Neural progenitor cell (in vitro differentiated cells): ENCODE data around the gene IL36B. TPM values are rescaled to one million over a fixed set of nuclear protein-coding genes. Genes with fewer than 3 reads are reported as not detected.

ENCODE experiments used
- DNase-seq: peaks from one replicate; pipeline ENCODE4 v3.0.0-alpha.2; 2016; ENCODE audit warnings: low spot score
- H2AFZ ChIP-seq: fragments of 200-600 bp; sonication (generic); replicated peaks from 2 replicates; pipeline ENCODE4 v1.6.1; 2016; ENCODE audit warnings: antibody characterized with exemption
- H3F3A ChIP-seq: fragments of 200-600 bp; sonication (generic); 2 replicates; pipeline ENCODE4 v1.6.1; 2016; ENCODE audit warnings: antibody characterized with exemption, low read depth
- H3K27ac ChIP-seq: fragments of 200-600 bp; sonication (generic); 2 replicates; pipeline ENCODE4 v1.5.1; 2016; ENCODE audit warnings: mild to moderate bottlenecking
- H3K27me3 ChIP-seq: fragments of 200-600 bp; sonication (generic); 2 replicates; pipeline ENCODE4 v1.6.1; 2016; ENCODE audit warnings: mild to moderate bottlenecking, moderate library complexity
- H3K36me3 ChIP-seq: fragments of 200-600 bp; sonication (generic); 2 replicates; pipeline ENCODE4 v1.5.1; 2016
- H3K4me1 ChIP-seq: fragments of 200-600 bp; sonication (generic); 2 replicates; pipeline ENCODE4 v1.6.1; 2016; ENCODE audit warnings: mixed run types
- H3K4me2 ChIP-seq: fragments of 200-600 bp; sonication (generic); 2 replicates; pipeline ENCODE4 v1.6.1; 2016
- H3K4me3 ChIP-seq: fragments of 200-600 bp; sonication (generic); 2 replicates; pipeline ENCODE4 v1.5.1; 2016
- H3K79me2 ChIP-seq: fragments of 200-600 bp; sonication (generic); 2 replicates; pipeline ENCODE4 v1.6.1; 2016; ENCODE audit warnings: low read depth
- H3K9ac ChIP-seq: fragments of 200-600 bp; sonication (generic); 2 replicates; pipeline ENCODE4 v1.6.1; 2016
- H3K9me3 ChIP-seq: fragments of 200-600 bp; sonication (generic); 2 replicates; pipeline ENCODE4 v1.5.1; 2016; ENCODE audit warnings: low read depth
- H4K20me1 ChIP-seq: fragments of 200-600 bp; sonication (generic); 2 replicates; pipeline ENCODE4 v1.6.1; 2016; ENCODE audit warnings: low read depth
- H3K27ac Mint-ChIP-seq: 3 replicates; pipeline ENCODE4 v1.8.0; 2021; ENCODE audit warnings: mixed read lengths
- H3K27me3 Mint-ChIP-seq: 2 replicates; pipeline ENCODE4 v1.8.0; 2022; ENCODE audit warnings: low read depth, mild to moderate bottlenecking, inconsistent platforms, moderate library complexity, mixed read lengths; ENCODE audit not compliant: insufficient read depth
- H3K36me3 Mint-ChIP-seq: 3 replicates; pipeline ENCODE4 v1.8.0; 2021; ENCODE audit warnings: mixed read lengths
- H3K4me1 Mint-ChIP-seq: 3 replicates; pipeline ENCODE4 v1.8.0; 2021; ENCODE audit warnings: mixed read lengths
- H3K4me3 Mint-ChIP-seq: 3 replicates; pipeline ENCODE4 v1.8.0; 2021; ENCODE audit warnings: mild to moderate bottlenecking, moderate library complexity, mixed read lengths
- H3K9me3 Mint-ChIP-seq: 3 replicates; pipeline ENCODE4 v1.8.0; 2020; ENCODE audit warnings: mixed read lengths
- CTCF ChIP-seq: fragments of 200-600 bp; sonication (generic); IDR thresholded peaks from 2 replicates; pipeline ENCODE4 v1.5.1; 2017; ENCODE audit warnings: antibody characterized with exemption, mild to moderate bottlenecking
- EZH2 ChIP-seq: fragments of 200-600 bp; sonication (generic); IDR thresholded peaks from 2 replicates; pipeline ENCODE4 v1.6.1; 2017; ENCODE audit warnings: antibody characterized with exemption, mild to moderate bottlenecking, moderate library complexity
- EZH2phosphoT487 ChIP-seq: fragments of 200-600 bp; sonication (generic); IDR thresholded peaks from 2 replicates; pipeline ENCODE4 v1.6.1; 2017; ENCODE audit warnings: antibody characterized with exemption
- total RNA-seq: library from RNA; depleted of rRNA; stranded (reverse); fragments of >200 nt; gene quantifications from 2 replicates; pipeline ENCODE4 v1.2.3, GENCODE V29; 2015; ENCODE audit warnings: low replicate concordance

The IL36B gene
- total RNA-seq, 1 donor from 2014 or later, result not detected

GRCh38 chr2:113012436-113013335 lies 40.0 kb downstream of the IL36B start:
- Mint-ChIP-seq H3K4me1 (no peaks in the 10 kb centered on the region), H3K4me3 (no peak overlapping the region), H3K27ac (no peak overlapping the region), H3K36me3 (no peaks in the 10 kb centered on the region), H3K27me3 (peaks cover 2% of the 10 kb centered on the region), H3K9me3 (no peaks in the 10 kb centered on the region)
- H3F3A ChIP-seq, result no peaks in the 10 kb centered on the region
- H3K4me2 ChIP-seq, result no peak overlapping the region
- DNase-seq, result no peak
- no peak overlapping the region for H2AFZ ChIP-seq
- no peaks in the 10 kb centered on the region for H3K36me3 ChIP-seq
- TF ChIP-seq EZH2phosphoT487, result no peak
- TF ChIP-seq CTCF, result no peak
- TF ChIP-seq EZH2, result no peak
- no peaks in the 10 kb centered on the region for H3K9me3 ChIP-seq
- H4K20me1 ChIP-seq, result no peaks in the 10 kb centered on the region
- no peak overlapping the region for H3K9ac ChIP-seq
- no peak overlapping the region for H3K4me3 ChIP-seq
- H3K27me3 ChIP-seq, result peaks cover 24% of the 10 kb centered on the region
- H3K79me2 ChIP-seq, result no peaks in the 10 kb centered on the region
- no peaks in the 10 kb centered on the region for H3K4me1 ChIP-seq
- no peak overlapping the region for H3K27ac ChIP-seq

GRCh38 chr2:113011108-113011507 lies 41.6 kb downstream of the IL36B start:
- no peaks in the 10 kb centered on the region for H3K9me3 ChIP-seq
- H3K27me3 ChIP-seq, result peaks cover 23% of the 10 kb centered on the region
- no peaks in the 10 kb centered on the region for H3K79me2 ChIP-seq
- Mint-ChIP-seq H3K9me3 (no peaks in the 10 kb centered on the region), H3K36me3 (no peaks in the 10 kb centered on the region), H3K4me1 (no peaks in the 10 kb centered on the region), H3K4me3 (no peak overlapping the region), H3K27ac (no peak overlapping the region), H3K27me3 (no peaks in the 10 kb centered on the region)
- H3K4me3 ChIP-seq, result no peak overlapping the region
- no peaks in the 10 kb centered on the region for H3K4me1 ChIP-seq
- H3K36me3 ChIP-seq, result no peaks in the 10 kb centered on the region
- no peak overlapping the region for H2AFZ ChIP-seq
- no peak for DNase-seq
- H4K20me1 ChIP-seq, result no peaks in the 10 kb centered on the region
- H3F3A ChIP-seq, result no peaks in the 10 kb centered on the region
- no peak overlapping the region for H3K27ac ChIP-seq
- H3K9ac ChIP-seq, result no peak overlapping the region
- TF ChIP-seq EZH2 (no peak), EZH2phosphoT487 (no peak), CTCF (no peak)
- no peak overlapping the region for H3K4me2 ChIP-seq

GRCh38 chr2:113010088-113010487 lies 42.6 kb downstream of the IL36B start:
- no peak for TF ChIP-seq CTCF
- no peak overlapping the region for H3K4me3 Mint-ChIP-seq
- no peak overlapping the region for H3K27ac Mint-ChIP-seq
- peaks cover 2% of the 10 kb centered on the region for H3K27me3 Mint-ChIP-seq
- Histone ChIP-seq H3F3A (no peaks in the 10 kb centered on the region), H2AFZ (no peak overlapping the region), H3K4me2 (no peak overlapping the region), H4K20me1 (no peaks in the 10 kb centered on the region), H3K79me2 (no peaks in the 10 kb centered on the region), H3K27ac (no peak overlapping the region), H3K27me3 (peaks cover 23% of the 10 kb centered on the region), H3K9me3 (no peaks in the 10 kb centered on the region), H3K9ac (no peak overlapping the region), H3K36me3 (no peaks in the 10 kb centered on the region), H3K4me3 (no peak overlapping the region), H3K4me1 (no peaks in the 10 kb centered on the region)
- no peaks in the 10 kb centered on the region for H3K4me1 Mint-ChIP-seq
- no peak for DNase-seq
- no peaks in the 10 kb centered on the region for H3K36me3 Mint-ChIP-seq
- no peaks in the 10 kb centered on the region for H3K9me3 Mint-ChIP-seq
